ENCODE results near the gene ALG9. TPM values are rescaled to one million over a fixed set of nuclear protein-coding genes. Genes with fewer than 3 reads are reported as not detected.
A peak's percentile ranks its signal among the peaks of the same experiment; 100 is the strongest.

The ALG9 gene
- total RNA-seq, 1 experiment from 2014 or later = 27.8 TPM

GRCh38 chr11:111878385-111878848 is 7.0 kb upstream of the ALG9 start:
- Histone ChIP-seq H3K9me3 (ENCODE audit: insufficient read depth, low read depth) (no peaks in the 10 kb centered on the region), H3K79me2 (ENCODE audit: low read depth) (peaks cover 15% of the 10 kb centered on the region), H3K4me3 (peak overlapping the region; percentile 65), H3K4me1 (replicated peaks; ENCODE audit: insufficient read depth) (peaks cover 10% of the 10 kb centered on the region), H3K4me2 (peak overlapping the region; percentile 80), H2AFZ (peak overlapping the region; percentile 91), H4K20me1 (ENCODE audit: insufficient read depth) (no peaks in the 10 kb centered on the region), H3F3A (ENCODE audit: insufficient read depth, low read depth) (peaks cover 19% of the 10 kb centered on the region), H3K36me3 (ENCODE audit: low read depth) (no peaks in the 10 kb centered on the region), H3K27ac (peak overlapping the region; percentile 88), H3K9me2 (ENCODE audit: insufficient read depth) (no peaks in the 10 kb centered on the region), H3K27me3 (ENCODE audit: insufficient read depth, low read depth) (no peaks in the 10 kb centered on the region)
- DNase-seq = no peak
- ChIA-PET POLR2A (ENCODE audit: unreplicated experiment) (interaction anchor here (0.5 to 0.6 kb wide), 2 partner anchors 32 to 189 kb away, joined by 3 read pairs; no protein-coding TSS in a partner anchor), CTCF (interaction anchor here (0.6 kb wide), 1 partner anchor 109 kb away, joined by 3 read pairs; no protein-coding TSS in a partner anchor)
- TF ChIP-seq CTCF (conservative IDR thresholded peaks at IDR 0.05) (no peak), EZH2 (IDR thresholded peaks at IDR 0.05; ENCODE audit: low read depth) (no peak)
- intact Hi-C loops (cut with micrococcal nuclease; ENCODE audit: unreplicated experiment) = loop anchor here (2.0 to 10.0 kb wide), 5 partner anchors 32 to 286 kb away; partner anchors contain the start of genes C11orf52, IL18, SDHD and TEX12
- TSS peak; percentile 69 for BruUV-seq (replicated peaks)

GRCh38 chr11:111871693-111872161 is 346 bp upstream of the ALG9 start:
- Histone ChIP-seq H3K9me3 (ENCODE audit: insufficient read depth, low read depth) (no peaks in the 10 kb centered on the region), H3K4me1 (replicated peaks; ENCODE audit: insufficient read depth) (peaks cover 13% of the 10 kb centered on the region), H3K27me3 (ENCODE audit: insufficient read depth, low read depth) (no peaks in the 10 kb centered on the region), H4K20me1 (ENCODE audit: insufficient read depth) (no peaks in the 10 kb centered on the region), H3K79me2 (ENCODE audit: low read depth) (0 out of 2 replicates have a peak, but pooled peaks cover 8% of the 10 kb centered on the region), H3K9me2 (ENCODE audit: insufficient read depth) (no peaks in the 10 kb centered on the region), H3K27ac (peak overlapping the region; percentile 17; the same call in 1 of the 2 replicates), H3K4me2 (peak overlapping the region; percentile 92), H3K4me3 (peak overlapping the region; percentile 99), H3F3A (ENCODE audit: insufficient read depth, low read depth) (peaks cover 10% of the 10 kb centered on the region), H2AFZ (peak overlapping the region; percentile 92), H3K36me3 (ENCODE audit: low read depth) (peaks cover 7% of the 10 kb centered on the region; the same call in 1 of the 2 replicates)
- TF ChIP-seq EZH2 (IDR thresholded peaks at IDR 0.05; ENCODE audit: low read depth) = no peak
- TF ChIP-seq CTCF (conservative IDR thresholded peaks at IDR 0.05) = no peak
- intact Hi-C loops (cut with micrococcal nuclease; ENCODE audit: unreplicated experiment) = loop anchor here (10.0 kb wide), 1 partner anchor 293 kb away; the partner anchor contains the start of genes IL18 and TEX12
- CTCF ChIA-PET = interaction anchor here (0.7 to 1.6 kb wide), 4 partner anchors 8 to 110 kb away, joined by 4 to 13 read pairs (median 6); no protein-coding TSS in a partner anchor
- POLR2A ChIA-PET (ENCODE audit: unreplicated experiment) = interaction anchor here (0.6 to 0.7 kb wide), 4 partner anchors 55 to 417 kb away, joined by 3 to 6 read pairs (median 4); no protein-coding TSS in a partner anchor
- no peak for DNase-seq
- no TSS peak for BruUV-seq (replicated peaks)

DNA sequence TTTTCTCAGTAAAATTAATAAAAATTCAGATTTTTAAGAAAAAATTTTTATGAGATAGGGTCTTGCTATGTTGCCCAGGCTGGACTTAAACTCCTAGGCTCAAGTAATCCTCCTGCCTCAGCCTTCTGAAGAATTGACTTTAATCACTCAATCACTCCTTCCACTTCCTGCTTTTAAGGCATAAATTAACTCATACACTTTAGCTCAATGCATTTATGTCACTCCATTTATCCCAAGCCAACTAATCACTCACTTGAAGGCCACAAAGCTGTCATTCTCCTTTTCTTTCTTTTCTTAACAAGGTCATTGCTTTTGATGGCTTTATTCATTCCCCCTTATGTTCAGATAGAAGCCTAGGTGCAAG is 877 bp downstream of the ALG9 start:
- Histone ChIP-seq H3K27me3 (ENCODE audit: insufficient read depth, low read depth) (no peaks in the 10 kb centered on the region), H3K36me3 (ENCODE audit: low read depth) (peaks cover 7% of the 10 kb centered on the region; the same call in 1 of the 2 replicates), H3K27ac (no peak overlapping the region), H4K20me1 (ENCODE audit: insufficient read depth) (no peaks in the 10 kb centered on the region), H2AFZ (peak overlapping the region; percentile 92), H3K4me2 (peak overlapping the region; percentile 92), H3K79me2 (ENCODE audit: low read depth) (0 out of 2 replicates have a peak, but pooled peaks cover 8% of the 10 kb centered on the region), H3K9me2 (ENCODE audit: insufficient read depth) (no peaks in the 10 kb centered on the region), H3K4me3 (peak overlapping the region; percentile 99), H3K4me1 (replicated peaks; ENCODE audit: insufficient read depth) (peaks cover 13% of the 10 kb centered on the region), H3K9me3 (ENCODE audit: insufficient read depth, low read depth) (no peaks in the 10 kb centered on the region), H3F3A (ENCODE audit: insufficient read depth, low read depth) (peaks cover 9% of the 10 kb centered on the region)
- intact Hi-C loops (cut with micrococcal nuclease; ENCODE audit: unreplicated experiment) = loop anchor here (10.0 kb wide), 1 partner anchor 294 kb away; the partner anchor contains the start of genes IL18 and TEX12
- ChIA-PET POLR2A (ENCODE audit: unreplicated experiment) (interaction anchor here (0.5 to 1.1 kb wide), 2 partner anchors 24 to 48 kb away, joined by 3 to 10 read pairs; partner anchors contain the start of gene C11orf52), CTCF (interaction anchor here (0.6 to 1.6 kb wide), 4 partner anchors 14 to 111 kb away, joined by 3 to 6 read pairs (median 5); no protein-coding TSS in a partner anchor)
- DNase-seq = peak in 1 of 2 experiments; percentile 54
- BruUV-seq (replicated peaks) = TSS peak; percentile 24
- TF ChIP-seq CTCF (conservative IDR thresholded peaks at IDR 0.05) (no peak), EZH2 (IDR thresholded peaks at IDR 0.05; ENCODE audit: low read depth) (no peak)
